Left colon (tissue), 2 donors: ENCODE measurements around the gene IQSEC3. TPM values are rescaled to one million over a fixed set of nuclear protein-coding genes. Genes with fewer than 3 reads are reported as not detected.

Experiments
- ATAC-seq: fragments of 200-7000 bp; cut with Tn5 transposase; one replicate; pipeline ENCODE4 v1.9.1; 2020; ENCODE audit warnings: mild to moderate bottlenecking, moderate library complexity
- DNase-seq, 2 donors: peaks; one replicate each; pipeline ENCODE4 v3.0.0-alpha.2; 2020
- intact Hi-C, 2 donors: fragments of 100-400 bp; cut with DNase I in 1 of 2; cut with micrococcal nuclease in 1 of 2; formaldehyde crosslinking; loops; one replicate each; pipeline versions ENCODE4 v1.11.2 to v1.14.0; 2022; cut with DNase I, micrococcal nuclease
- total RNA-seq, 2 donors: library from RNA; stranded (reverse); fragmentation: NEBNext Ultra II Directional; extraction: Animal tissue kit (Norgen Biotek cat#: 25700); gene quantifications; one replicate each; pipeline ENCODE4 v1.2.1, GENCODE V29; 2021
- donor health status: DM: no; HTN: no; CAD: no.
- donor health status: DM: yes; HTN: yes; CAD: no.

Gene IQSEC3
- total RNA-seq, 2 donors from 2014 or later, result 0.03 to 0.98 TPM

- ATAC-seq, result no peak
- no peak for DNase-seq
- intact Hi-C loops, result no loop called here
Observed at GRCh38 chr12:169528-170370, 103.2 kb downstream of the IQSEC3 start.

- intact Hi-C loops, result no loop called here
- ATAC-seq (no peak), DNase-seq (no peak)
Observed at GRCh38 chr12:170371-171225, 104.0 kb downstream of the IQSEC3 start.

- intact Hi-C loops, result no loop called here
- ATAC-seq (no peak), DNase-seq (no peak)
Observed at GRCh38 chr12:171276-171675, 104.7 kb downstream of the IQSEC3 start.

GRCh38 chr12:171743-172676 is 105.4 kb downstream of the IQSEC3 start:
- ATAC-seq, result peak; percentile 72
- intact Hi-C loops, result no loop called here
- DNase-seq, result peak; percentile 45 to 84

- intact Hi-C loops, result no loop called here
- ATAC-seq (no peak), DNase-seq (no peak)
Observed at GRCh38 chr12:172732-173161, 106.2 kb downstream of the IQSEC3 start.

- DNase-seq (no peak), ATAC-seq (no peak)
- intact Hi-C loops, result no loop called here
Observed at GRCh38 chr12:174124-174523, 107.6 kb downstream of the IQSEC3 start.

GRCh38 chr12:174596-174995 is 108.0 kb downstream of the IQSEC3 start:
- ATAC-seq (no peak), DNase-seq (no peak)
- intact Hi-C loops, result no loop called here

- DNase-seq (no peak), ATAC-seq (no peak)
- intact Hi-C loops, result no loop called here
Observed at GRCh38 chr12:175250-175649, 108.7 kb downstream of the IQSEC3 start.

- no peak for DNase-seq
- no peak for ATAC-seq
- intact Hi-C loops, result no loop called here
Observed at GRCh38 chr12:175759-176158, 109.2 kb downstream of the IQSEC3 start.

- ATAC-seq (peak; percentile 88), DNase-seq (peak; percentile 43 to 72)
Observed at GRCh38 chr12:176321-177181, 110.0 kb downstream of the IQSEC3 start.

GRCh38 chr12:177336-177979 is 110.9 kb downstream of the IQSEC3 start:
- no peak for ATAC-seq
- no peak for DNase-seq
- intact Hi-C loops, result no loop called here

More at GRCh38 chr12:176321-177181, 110.0 kb downstream of the IQSEC3 start:
- intact Hi-C loops, result no loop called here

GRCh38 chr12:177980-178828 is 111.6 kb downstream of the IQSEC3 start:
- ATAC-seq (no peak), DNase-seq (no peak)
- intact Hi-C loops, result no loop called here

- DNase-seq (no peak), ATAC-seq (no peak)
- intact Hi-C loops, result no loop called here
Observed at GRCh38 chr12:178829-179109, 112.2 kb downstream of the IQSEC3 start.

- DNase-seq, result no peak
- intact Hi-C loops, result no loop called here
Observed at GRCh38 chr12:179131-179884, 112.7 kb downstream of the IQSEC3 start.

GRCh38 chr12:179885-180284 is 113.3 kb downstream of the IQSEC3 start:
- DNase-seq (no peak), ATAC-seq (no peak)
- intact Hi-C loops, result no loop called here

More at GRCh38 chr12:179131-179884, 112.7 kb downstream of the IQSEC3 start:
- ATAC-seq, result no peak

GRCh38 chr12:180445-180844 is 113.9 kb downstream of the IQSEC3 start:
- DNase-seq (peak; percentile 28 to 59), ATAC-seq (no peak)
- intact Hi-C loops, result no loop called here
